GM18867 (cell line): ENCODE measurements around the gene WDR7.

Experiments used
- ATAC-seq: cut with Tn5 transposase; IDR thresholded peaks from one replicate; pipeline ENCODE4 v1.9.1; 2021; ENCODE audit warnings: mild to moderate bottlenecking, moderate library complexity; ENCODE audit not compliant: unreplicated experiment

WDR7 gene

DNA sequence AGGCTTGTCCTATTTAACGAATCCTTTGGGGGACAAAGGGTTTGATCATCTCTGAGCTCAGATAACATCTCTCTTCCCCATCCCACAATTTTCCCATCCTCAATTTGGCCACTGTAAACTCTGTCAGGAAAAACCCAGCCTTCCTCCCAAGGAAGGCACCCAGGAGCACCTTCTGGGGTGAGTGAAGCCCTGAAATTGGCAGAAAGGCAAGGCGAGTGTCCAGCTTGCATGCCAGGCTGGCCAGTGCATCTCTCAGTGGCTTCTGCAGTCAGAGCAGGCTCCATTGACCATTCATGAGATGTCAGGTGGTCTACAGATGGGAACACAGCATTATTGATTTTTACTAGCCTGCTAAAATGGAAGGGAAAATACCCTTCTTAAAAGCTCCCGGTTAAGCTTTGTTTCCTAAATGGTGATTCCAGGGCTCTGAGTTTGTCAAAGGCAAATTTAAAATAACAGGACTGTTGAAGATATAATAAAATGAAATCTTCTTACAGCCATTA lies 412.5 kb downstream of the WDR7 start:
- no peak for ATAC-seq

GRCh38 chr18:57073501-57074187 lies 422.5 kb downstream of the WDR7 start:
- no peak for ATAC-seq

GRCh38 chr18:57075716-57076400 lies 424.7 kb downstream of the WDR7 start:
- no peak for ATAC-seq

GRCh38 chr18:57077005-57077765 lies 426.0 kb downstream of the WDR7 start:
- ATAC-seq, result no peak

DNA sequence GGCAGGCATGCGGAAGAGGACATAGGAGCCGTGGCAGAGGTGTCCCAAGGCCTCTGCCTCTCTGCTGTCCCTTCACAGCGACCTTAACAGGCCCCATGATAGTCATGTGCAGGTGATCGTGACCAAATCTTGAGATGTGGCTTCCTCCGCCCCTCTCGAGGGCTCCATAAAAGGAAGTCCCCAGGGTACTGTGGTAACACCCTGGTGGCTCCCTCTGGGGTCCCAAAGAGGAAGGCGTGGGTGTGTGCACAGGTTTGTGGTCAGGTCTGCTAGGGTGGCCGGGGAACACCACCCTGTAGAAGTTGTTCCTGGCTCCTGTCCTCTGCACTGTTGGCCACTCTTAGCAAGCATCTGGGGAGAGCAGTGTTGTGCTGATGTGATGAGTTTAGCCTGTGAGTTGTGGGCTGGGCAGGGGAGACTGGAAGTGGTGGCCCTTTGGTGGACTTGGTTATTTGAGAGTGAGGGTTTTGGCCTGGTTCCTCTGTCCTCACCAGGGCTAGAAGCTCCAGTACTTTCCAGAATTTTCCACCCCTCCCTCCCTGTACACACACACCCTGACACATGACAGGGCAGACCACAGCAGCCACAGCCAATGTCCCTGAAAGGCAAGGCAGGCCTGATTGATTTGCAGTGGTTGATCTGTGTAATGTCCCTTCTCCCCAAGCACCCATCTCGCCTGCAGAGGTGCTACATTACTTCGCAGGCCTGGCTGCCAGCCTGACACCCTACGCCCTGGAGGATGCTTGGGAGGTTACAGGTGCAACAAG lies 426.8 kb downstream of the WDR7 start:
- ATAC-seq, result peak; percentile 88

DNA sequence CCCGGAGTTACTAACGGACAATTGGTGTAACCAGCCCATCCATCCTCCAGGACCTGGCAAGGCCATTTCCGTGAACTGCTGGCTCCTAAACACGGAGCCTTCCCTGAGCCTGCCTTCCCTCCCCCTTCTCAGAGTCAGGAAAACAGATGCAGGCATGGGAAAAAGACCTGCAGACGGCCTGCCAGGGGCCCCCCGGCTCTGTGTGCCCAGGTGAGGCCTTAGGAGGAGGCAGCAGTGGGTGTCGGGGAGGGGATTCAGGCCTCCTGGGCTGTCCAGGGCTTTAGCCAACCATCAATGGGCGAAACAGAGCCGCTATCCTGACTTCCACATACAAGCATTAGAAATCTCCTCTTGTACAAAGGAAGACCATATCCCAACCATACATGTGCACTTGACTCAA lies 427.5 kb downstream of the WDR7 start:
- no peak for ATAC-seq

DNA sequence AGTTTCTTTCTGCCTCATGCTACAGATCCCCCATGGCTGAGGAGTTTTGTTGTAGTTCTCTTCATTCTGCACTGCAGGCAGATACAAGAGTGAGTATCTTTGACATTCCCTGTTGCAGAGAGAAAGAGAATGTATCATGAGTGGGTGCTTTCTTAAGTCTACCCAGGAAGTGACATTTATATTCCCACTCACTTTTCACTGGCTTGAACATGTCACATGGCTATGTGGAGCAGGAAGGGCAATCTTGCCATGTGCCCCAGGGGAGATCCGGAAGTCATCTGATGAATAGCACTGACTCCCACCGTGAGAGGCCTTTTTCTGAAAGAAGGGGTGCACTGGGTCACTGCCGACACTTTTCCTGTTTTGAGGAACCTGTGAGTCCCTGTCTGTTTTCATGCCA lies 429.3 kb downstream of the WDR7 start:
- ATAC-seq, result no peak

GRCh38 chr18:57081899-57082298 lies 430.7 kb downstream of the WDR7 start:
- no peak for ATAC-seq

- no peak for ATAC-seq
Observed at GRCh38 chr18:57083485-57083884, 432.3 kb downstream of the WDR7 start.

- peak; percentile 85 for ATAC-seq
Observed at GRCh38 chr18:57084331-57085271, 433.4 kb downstream of the WDR7 start.

DNA sequence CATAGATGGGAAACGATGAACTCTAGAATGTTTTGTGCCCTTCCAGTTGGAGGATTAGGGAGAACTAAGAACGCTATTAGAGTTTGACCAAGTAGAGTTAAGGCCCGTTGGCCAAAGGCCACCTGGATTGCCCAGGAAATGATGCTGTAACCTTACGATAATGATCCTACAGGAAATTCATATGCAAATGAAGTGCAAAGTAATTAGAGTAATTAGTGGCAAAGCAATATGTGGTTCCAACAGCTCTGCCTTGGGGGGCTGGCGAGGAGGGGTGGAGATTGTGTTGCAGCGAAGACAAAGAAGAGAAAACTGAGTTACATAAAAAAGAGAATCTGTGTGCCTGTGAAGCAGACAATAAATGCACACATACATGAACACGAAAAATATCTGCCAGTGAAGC lies 434.2 kb downstream of the WDR7 start:
- ATAC-seq, result no peak

- no peak for ATAC-seq
Observed at GRCh38 chr18:57086163-57086562, 435.0 kb downstream of the WDR7 start.
